Measurements from ENCODE around the gene APPL2. TPM values are rescaled to one million over a fixed set of nuclear protein-coding genes. Genes with fewer than 3 reads are reported as not detected.

Gene APPL2
- total and polyA plus RNA-seq, 2 of the 13 experiments (the other 11 are each of a cell fraction or from before 2014, with no cell fraction given): 9.9 to 11.1 TPM

DNA sequence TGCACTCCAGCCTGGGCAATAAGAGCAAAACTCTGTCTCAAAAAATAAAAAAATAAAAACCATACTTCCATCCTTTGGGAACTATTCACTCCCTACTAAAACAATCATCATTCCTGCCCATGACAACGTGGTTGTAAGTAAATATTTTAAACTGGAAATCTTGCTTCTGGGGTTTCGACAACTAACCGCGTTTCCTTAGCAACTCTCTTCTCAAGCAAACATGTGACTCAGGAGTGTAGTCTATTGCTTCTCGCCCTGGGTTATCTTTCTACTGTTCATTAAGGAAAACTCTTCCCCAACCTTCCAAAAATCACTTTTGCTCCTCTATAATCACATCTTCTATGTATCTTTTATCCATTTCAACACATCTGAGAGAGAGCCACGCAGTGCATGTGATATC, 21.8 kb downstream of the APPL2 start:
- in situ Hi-C loops (cut with HindIII; ENCODE audit: extremely low pct_ligation_motif_present, low pct_unique_long_range_greater_than_20kb): no loop called here
- intact Hi-C loops (cut with micrococcal nuclease; ENCODE audit: unreplicated experiment): no loop called here
- Histone ChIP-seq H3K4me3 (replicated peaks in 1 of 3; ENCODE audit: insufficient read depth in 1 of 3, low read depth in 2 of 3, low read length in 3 of 3) (no peak overlapping the region), H3K9ac (ENCODE audit: insufficient read depth, low read depth, low read length) (no peak overlapping the region), H3K9me3 (ENCODE audit: low read length) (no peaks in the 10 kb centered on the region), H4K20me1 (ENCODE audit: insufficient read depth, low read length) (no peaks in the 10 kb centered on the region), H2AFZ (ENCODE audit: low read length) (no peak overlapping the region), H3K27me3 (ENCODE audit: control insufficient read depth in 1 of 2, insufficient read depth in 2 of 2, low read length in 2 of 2) (no peaks in the 10 kb centered on the region), H3K79me2 (ENCODE audit: insufficient read depth, low read length) (no peaks in the 10 kb centered on the region), H3K4me1 (ENCODE audit: insufficient read depth, low read length) (peaks cover 14% of the 10 kb centered on the region), H3K36me3 (replicated peaks in 1 of 2; ENCODE audit: control insufficient read depth in 1 of 2, insufficient read depth in 2 of 2, low read length in 2 of 2) (peaks cover 6 to 25% of the 10 kb centered on the region in 2 experiments; a peak in 4 of 5 replicates), H3K4me2 (ENCODE audit: low read depth, low read length) (no peak overlapping the region), H3K27ac (ENCODE audit: extremely low read length, insufficient read depth, low read length) (no peak overlapping the region)
- WGBS (ENCODE audit: low lambda C conversion rate): 92% methylated on average over 6 of the region's 6 CpGs
- BruUV-seq (replicated peaks): no TSS peak
- ChIA-PET CTCF (ENCODE audit: low intra/inter-chr PET ratio, low total read pairs) (no interaction called here), POLR2A (no interaction called here)
- no peak for DNase-seq (ENCODE audit: low spot score)
- no peak; the same call in 2 of the 3 replicates for ATAC-seq
- FAIRE-seq: no peak
- TF ChIP-seq ETS1 (CRISPR knock-in tag; IDR thresholded peaks at IDR 0.05) (no peak), ZSCAN31 (CRISPR knock-in tag; IDR thresholded peaks at IDR 0.05; ENCODE audit: low read depth) (no peak), ZGPAT (CRISPR knock-in tag; IDR thresholded peaks at IDR 0.05) (no peak), ZNF660 (CRISPR knock-in tag; IDR thresholded peaks at IDR 0.05; ENCODE audit: borderline replicate concordance, low read depth) (no peak), MEF2D (CRISPR knock-in tag; IDR thresholded peaks at IDR 0.05) (no peak), ZBTB8A (CRISPR knock-in tag; IDR thresholded peaks at IDR 0.05; ENCODE audit: borderline replicate concordance, low read depth) (no peak), RFX5 (IDR thresholded peaks at IDR 0.05; ENCODE audit: low read depth, low read length) (no peak), RNF2 (conservative IDR thresholded peaks at IDR 0.05; ENCODE audit: low read depth) (no peak), PAF1 (CRISPR knock-in tag; IDR thresholded peaks at IDR 0.05) (no peak), TMF1 (CRISPR knock-in tag; IDR thresholded peaks at IDR 0.05; ENCODE audit: low read depth) (no peak), HNRNPUL1 (IDR thresholded peaks at IDR 0.05; ENCODE audit: low read depth, low read length) (no peak), ZNF414 (CRISPR knock-in tag; IDR thresholded peaks at IDR 0.05) (no peak), TBP (CRISPR knock-in tag; IDR thresholded peaks at IDR 0.05) (no peak), ZBTB20 (CRISPR knock-in tag; IDR thresholded peaks at IDR 0.05; ENCODE audit: borderline replicate concordance, low read depth) (no peak)
- TF ChIP-seq, protein P1, sequence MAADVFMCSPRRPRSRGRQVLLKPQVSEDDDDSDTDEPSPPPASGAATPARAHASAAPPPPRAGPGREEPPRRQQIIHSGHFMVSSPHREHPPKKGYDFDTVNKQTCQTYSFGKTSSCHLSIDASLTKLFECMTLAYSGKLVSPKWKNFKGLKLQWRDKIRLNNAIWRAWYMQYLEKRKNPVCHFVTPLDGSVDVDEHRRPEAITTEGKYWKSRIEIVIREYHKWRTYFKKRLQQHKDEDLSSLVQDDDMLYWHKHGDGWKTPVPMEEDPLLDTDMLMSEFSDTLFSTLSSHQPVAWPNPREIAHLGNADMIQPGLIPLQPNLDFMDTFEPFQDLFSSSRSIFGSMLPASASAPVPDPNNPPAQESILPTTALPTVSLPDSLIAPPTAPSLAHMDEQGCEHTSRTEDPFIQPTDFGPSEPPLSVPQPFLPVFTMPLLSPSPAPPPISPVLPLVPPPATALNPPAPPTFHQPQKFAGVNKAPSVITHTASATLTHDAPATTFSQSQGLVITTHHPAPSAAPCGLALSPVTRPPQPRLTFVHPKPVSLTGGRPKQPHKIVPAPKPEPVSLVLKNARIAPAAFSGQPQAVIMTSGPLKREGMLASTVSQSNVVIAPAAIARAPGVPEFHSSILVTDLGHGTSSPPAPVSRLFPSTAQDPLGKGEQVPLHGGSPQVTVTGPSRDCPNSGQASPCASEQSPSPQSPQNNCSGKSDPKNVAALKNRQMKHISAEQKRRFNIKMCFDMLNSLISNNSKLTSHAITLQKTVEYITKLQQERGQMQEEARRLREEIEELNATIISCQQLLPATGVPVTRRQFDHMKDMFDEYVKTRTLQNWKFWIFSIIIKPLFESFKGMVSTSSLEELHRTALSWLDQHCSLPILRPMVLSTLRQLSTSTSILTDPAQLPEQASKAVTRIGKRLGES (CRISPR knock-in tag; IDR thresholded peaks at IDR 0.05; ENCODE audit: borderline replicate concordance): no peak
- TF ChIP-seq, protein P2, sequence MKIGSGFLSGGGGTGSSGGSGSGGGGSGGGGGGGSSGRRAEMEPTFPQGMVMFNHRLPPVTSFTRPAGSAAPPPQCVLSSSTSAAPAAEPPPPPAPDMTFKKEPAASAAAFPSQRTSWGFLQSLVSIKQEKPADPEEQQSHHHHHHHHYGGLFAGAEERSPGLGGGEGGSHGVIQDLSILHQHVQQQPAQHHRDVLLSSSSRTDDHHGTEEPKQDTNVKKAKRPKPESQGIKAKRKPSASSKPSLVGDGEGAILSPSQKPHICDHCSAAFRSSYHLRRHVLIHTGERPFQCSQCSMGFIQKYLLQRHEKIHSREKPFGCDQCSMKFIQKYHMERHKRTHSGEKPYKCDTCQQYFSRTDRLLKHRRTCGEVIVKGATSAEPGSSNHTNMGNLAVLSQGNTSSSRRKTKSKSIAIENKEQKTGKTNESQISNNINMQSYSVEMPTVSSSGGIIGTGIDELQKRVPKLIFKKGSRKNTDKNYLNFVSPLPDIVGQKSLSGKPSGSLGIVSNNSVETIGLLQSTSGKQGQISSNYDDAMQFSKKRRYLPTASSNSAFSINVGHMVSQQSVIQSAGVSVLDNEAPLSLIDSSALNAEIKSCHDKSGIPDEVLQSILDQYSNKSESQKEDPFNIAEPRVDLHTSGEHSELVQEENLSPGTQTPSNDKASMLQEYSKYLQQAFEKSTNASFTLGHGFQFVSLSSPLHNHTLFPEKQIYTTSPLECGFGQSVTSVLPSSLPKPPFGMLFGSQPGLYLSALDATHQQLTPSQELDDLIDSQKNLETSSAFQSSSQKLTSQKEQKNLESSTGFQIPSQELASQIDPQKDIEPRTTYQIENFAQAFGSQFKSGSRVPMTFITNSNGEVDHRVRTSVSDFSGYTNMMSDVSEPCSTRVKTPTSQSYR (CRISPR knock-in tag; IDR thresholded peaks at IDR 0.05; ENCODE audit: borderline replicate concordance): no peak
